ENCODE measurements around the gene PTPN7.
"Not testable (repeated sequence)": the region's sequence is repeated elsewhere in the genome, so short reads cannot be mapped to it uniquely, and the experiment has no call there.

The PTPN7 gene

GRCh38 chr1:202130816-202131522 is 29.4 kb downstream of the PTPN7 start:
- DNase-seq (ENCODE audit: low read depth): no peak

DNA sequence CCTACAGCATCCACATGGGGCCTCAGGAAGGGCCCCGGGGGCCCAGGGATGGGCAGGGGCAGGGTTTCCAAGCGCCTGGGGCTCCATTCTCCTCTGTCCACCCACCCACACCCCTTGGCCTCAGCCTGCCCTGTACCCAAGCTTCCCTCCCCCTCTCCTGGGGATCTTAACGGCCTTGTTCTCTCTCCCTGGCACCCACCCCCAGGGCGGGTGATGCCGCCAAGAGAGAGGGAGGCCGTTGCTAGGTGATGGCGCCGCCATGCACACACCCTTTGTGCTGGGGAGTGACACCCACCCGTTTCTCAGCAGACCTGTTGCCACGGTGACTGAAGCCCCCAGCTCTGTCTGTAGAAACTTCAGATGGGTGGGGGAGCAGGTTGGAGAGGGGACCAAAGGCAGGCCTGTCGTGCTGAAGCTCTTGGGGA is 30.1 kb downstream of the PTPN7 start:
- DNase-seq (ENCODE audit: low read depth): no peak

DNA sequence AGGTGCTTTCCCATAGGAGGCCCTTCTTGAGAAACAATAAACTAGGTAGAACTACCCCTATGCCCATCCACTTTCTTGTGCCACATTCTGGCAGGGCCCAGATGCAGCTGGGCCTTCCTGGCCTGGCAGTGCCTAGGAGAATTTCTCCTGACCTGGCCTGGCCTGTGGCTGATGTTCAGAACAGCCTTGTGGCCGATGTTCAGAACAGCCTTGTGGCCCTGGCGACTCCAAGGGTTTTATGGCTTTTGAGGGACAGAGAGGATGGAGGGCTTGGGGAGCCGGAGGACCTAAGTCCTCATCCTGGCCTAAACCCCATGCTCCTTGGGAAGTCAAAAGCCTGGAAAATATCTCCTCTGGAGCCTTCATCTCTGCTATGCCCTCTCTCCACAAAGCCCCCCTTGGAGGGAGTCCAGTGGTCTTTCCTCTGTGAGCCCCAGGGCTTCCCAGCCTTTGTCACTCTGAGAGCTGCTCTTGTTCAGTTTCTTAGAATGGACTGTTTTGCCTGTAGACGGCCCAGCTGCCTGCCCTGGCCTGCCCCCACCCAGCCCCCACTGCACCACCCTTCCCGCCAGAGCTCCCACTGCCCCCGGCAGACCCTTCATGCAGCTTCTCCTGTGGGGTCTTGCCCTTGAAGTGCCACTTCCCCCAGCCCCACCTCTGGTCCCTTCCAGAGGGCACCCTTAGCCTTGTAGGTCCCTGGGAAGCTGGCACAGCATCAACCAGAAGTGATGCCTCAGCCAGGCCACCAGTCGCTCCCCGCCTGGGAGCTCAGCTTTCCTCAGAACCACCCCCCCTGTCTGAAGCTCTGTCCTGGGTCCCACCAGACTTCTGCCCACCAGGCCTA is 30.7 kb downstream of the PTPN7 start:
- no peak for DNase-seq (ENCODE audit: low read depth)

- no peak for DNase-seq (ENCODE audit: low read depth)
Measured at GRCh38 chr1:202127836-202128622, 32.4 kb downstream of the PTPN7 start.

DNA sequence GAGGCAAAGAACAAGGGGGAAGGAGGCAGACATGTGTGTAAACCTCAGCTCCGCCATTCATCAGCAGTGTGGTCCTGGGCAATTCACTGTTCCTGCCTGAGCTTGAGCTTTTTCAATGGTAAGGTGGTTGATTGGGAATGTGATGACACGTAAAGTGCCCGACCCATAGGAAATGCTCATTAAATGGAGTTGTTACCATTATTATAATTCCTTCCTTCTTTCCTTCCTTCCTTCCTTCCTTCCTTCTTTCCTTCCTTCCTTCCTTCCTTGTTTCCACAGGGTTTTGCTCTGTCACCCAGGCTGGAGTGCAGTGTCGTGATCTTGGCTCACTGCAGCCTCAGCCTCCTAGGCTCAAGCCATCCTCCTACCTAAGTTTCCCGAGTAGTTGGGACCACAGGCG is 33.3 kb downstream of the PTPN7 start:
- no peak for DNase-seq (ENCODE audit: low read depth)

GRCh38 chr1:202126426-202126825 is 34.0 kb downstream of the PTPN7 start:
- no peak for DNase-seq (ENCODE audit: low read depth)

DNA sequence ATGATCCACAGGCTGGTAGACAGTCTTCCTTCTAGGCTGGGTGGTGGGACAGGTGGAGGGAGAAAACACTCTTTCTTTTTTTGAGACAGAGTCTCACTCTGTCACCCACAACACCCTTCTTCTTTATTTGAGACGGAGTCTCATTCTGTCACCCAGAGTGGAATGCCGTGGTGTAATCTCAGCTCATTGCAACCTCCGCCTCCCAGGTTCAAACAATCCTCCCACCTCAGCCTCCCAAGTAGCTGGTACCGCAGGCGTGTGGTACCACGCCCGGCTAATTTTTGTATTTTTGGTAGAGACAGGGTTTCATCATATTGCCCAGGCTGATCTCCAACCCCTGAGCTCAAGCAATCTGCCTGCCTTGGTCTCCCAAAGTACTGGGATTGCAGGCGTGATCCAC is 34.8 kb downstream of the PTPN7 start:
- no peak for DNase-seq (ENCODE audit: low read depth)

- DNase-seq (ENCODE audit: low read depth): no peak
Measured at GRCh38 chr1:202124142-202124541, 36.3 kb downstream of the PTPN7 start.

- DNase-seq (ENCODE audit: low read depth): no peak
Measured at GRCh38 chr1:202123336-202123813, 37.0 kb downstream of the PTPN7 start.

DNA sequence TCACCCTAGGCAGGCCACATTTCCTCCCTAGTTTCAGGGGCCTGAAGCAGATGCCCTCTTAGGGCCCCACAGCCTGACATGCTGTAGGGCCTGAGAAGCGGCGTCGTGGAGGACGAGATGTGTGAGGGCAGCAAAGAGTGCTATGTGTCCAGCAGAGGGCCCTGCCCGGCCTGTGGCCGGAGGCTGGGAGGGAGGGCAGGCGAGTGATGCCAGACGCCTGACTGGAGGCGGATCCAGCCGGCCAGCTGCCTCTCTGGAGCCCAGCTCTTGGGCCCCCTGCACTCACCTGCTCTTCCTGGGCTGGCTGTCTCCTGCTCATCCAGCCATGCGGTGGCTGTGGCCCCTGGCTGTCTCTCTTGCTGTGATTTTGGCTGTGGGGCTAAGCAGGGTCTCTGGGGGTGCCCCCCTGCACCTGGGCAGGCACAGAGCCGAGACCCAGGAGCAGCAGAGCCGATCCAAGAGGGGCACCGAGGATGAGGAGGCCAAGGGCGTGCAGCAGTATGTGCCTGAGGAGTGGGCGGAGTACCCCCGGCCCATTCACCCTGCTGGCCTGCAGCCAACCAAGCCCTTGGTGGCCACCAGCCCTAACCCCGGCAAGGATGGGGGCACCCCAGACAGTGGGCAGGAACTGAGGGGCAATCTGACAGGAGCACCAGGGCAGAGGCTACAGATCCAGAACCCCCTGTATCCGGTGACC is 37.6 kb downstream of the PTPN7 start, which contains the start of gene GPR37L1:
Gene GPR37L1, plus strand, starts transcription at position 279 of the 697 bp plus-strand sequence. Its CDS starts 47 bp downstream, at position 326.
- DNase-seq (ENCODE audit: low read depth): no peak

DNA sequence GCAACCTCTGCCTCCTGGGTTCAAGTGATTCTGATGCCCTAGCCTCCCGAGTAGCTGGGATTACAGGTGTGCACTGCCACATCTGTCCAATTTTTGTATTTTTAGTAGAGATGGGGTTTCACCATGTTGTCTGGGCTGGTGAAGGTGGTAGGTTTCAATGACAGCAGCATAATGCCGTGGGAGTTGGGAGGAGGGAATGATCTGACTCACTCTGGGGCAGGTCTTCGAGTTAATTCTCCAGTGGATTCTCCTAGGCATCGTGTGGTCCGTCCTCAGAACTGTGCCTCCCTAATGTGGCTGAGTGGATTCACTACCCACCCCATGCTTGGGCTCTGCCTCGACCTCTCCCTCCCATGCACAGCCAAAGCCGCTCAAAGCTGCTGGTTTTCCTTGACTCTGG is 39.4 kb downstream of the PTPN7 start:
- DNase-seq (ENCODE audit: low read depth): no peak

DNA sequence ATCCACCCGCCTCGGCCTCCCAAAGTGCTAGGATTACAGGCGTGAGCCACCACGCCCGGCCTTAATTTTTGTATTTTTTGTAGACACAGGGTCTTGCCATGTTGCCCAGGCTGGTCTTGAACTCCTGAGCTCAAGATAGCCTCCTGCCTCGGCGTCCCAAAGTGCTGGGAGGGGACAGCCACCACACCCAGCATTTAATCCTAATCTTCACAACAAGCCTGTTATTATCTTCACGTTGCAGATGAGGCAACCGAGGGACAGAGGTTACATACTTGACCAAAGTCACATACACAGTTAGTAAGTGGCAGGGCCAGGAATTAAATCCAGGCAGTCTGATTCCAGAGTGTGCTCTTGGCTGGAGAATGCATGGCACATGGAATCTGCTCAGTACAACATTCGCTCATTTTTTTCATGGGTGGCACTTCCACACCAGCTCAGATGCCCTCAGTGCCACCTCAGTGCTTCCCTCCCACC is 42.5 kb downstream of the PTPN7 start:
- DNase-seq (ENCODE audit: low read depth): no peak

- DNase-seq (ENCODE audit: low read depth): no peak
Measured at GRCh38 chr1:202116287-202116686, 44.1 kb downstream of the PTPN7 start.

DNA sequence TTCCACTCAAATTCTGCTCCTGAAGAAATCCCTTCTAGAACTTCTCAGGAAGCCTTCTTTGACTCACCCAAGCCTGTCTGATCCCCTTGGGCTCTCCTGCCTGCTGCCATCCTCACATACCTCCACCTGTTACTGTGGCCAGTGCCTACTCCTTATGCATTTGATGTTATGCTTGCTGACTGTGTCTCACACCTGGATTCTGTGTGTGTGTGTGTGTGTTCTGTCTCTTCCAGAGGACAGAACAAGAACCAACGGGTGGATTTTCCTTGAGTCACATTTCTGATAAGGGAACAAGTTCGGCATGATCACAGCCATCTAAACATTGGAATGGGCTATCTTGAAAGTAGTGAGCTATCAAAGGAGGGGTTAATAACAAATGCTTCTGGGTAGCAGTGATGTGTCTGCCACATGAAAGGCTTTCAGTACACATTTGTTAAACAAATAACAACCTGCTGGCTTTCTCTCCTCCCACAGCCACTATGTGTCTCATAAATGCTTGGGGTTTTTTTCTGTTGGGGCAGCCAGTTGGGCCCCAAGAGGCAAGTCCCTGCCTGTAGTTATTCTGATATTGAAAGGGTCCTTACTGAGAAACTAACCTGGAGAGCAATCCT is 46.6 kb downstream of the PTPN7 start:
- DNase-seq (ENCODE audit: low read depth): no peak

- no peak for DNase-seq (ENCODE audit: low read depth)
Measured at GRCh38 chr1:202112859-202113689, 47.3 kb downstream of the PTPN7 start.

DNA sequence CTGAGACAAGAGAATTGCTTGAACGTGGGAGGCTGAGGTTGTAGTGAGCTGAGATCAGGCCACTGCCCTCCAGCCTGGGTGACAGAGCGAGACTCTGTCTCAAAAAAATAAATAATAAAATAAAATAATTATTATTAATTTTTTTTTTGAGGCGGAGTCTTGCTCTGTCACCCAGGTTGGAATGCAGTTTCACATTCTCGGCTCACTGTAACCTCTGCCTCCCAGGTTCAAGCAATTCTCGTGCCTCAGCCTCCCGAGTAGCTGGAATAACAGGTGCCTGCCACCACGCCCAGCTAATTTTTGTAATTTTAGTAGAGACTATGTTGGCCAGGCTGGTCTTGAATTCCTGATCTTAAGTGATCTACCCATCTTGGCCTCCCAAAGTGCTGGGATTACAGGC is 48.8 kb downstream of the PTPN7 start:
- DNase-seq (ENCODE audit: low read depth): not testable (repeated sequence)

- no peak for DNase-seq (ENCODE audit: low read depth)
Measured at GRCh38 chr1:202110977-202111376, 49.4 kb downstream of the PTPN7 start.

- DNase-seq (ENCODE audit: low read depth): no peak
Measured at GRCh38 chr1:202107801-202108731, 52.3 kb downstream of the PTPN7 start.

GRCh38 chr1:202107321-202107761 is 53.1 kb downstream of the PTPN7 start:
- DNase-seq (ENCODE audit: low read depth): no peak

Measured in stimulated activated CD8-positive, alpha-beta memory T cell treated with anti-CD3 and anti-CD28 coated beads, Interleukin-12 subunit alpha, Interleukin-12 subunit beta, amount 100 ng/mL, for 1 hour (primary cell).